Left kidney (tissue), 8 donors: Measurements from ENCODE around the gene STMND1. TPM values are rescaled to one million over a fixed set of nuclear protein-coding genes. Genes with fewer than 3 reads are reported as not detected.
"Not testable (repeated sequence)": the region's sequence is repeated elsewhere in the genome, so short reads cannot be mapped to it uniquely, and the experiment has no call there.

ENCODE experiments used
- DNase-seq: peaks from one replicate; pipeline ENCODE4 v3.0.0-alpha.2; 2013
- long read RNA-seq, 8 donors: transcript quantifications; one replicate each; lab custom pipeline, GENCODE V29; 2026
- polyA plus RNA-seq: library from polyadenylated mRNA; unstranded; fragments of 120-200 nt; gene quantifications from one replicate; pipeline ENCODE4 v1.2.1, GENCODE V29; 2013; ENCODE audit not compliant: insufficient read length

Gene STMND1
- 0.90 TPM for polyA plus RNA-seq
- long read RNA-seq, donor 1 = 0 reads
- long read RNA-seq, donor 2 = 0 reads
- long read RNA-seq, donor 3 = 0 reads
- long read RNA-seq, donor 4 = 0 reads
- long read RNA-seq, donor 5 = 0 reads
- long read RNA-seq, donor 6 = 0 reads
- long read RNA-seq, donor 7 = 0 reads
- long read RNA-seq, donor 8 = 0 reads

GRCh38 chr6:17101422-17102257, at the start of gene STMND1:
Gene STMND1, plus strand, starts transcription at chr6:17102050. Its CDS starts 208 bp downstream, at chr6:17102258.
- DNase-seq = peak; percentile 73

- no peak for DNase-seq
Measured at GRCh38 chr6:17054647-17055046, 47.2 kb upstream of the STMND1 start.

GRCh38 chr6:17057322-17057721, 44.5 kb upstream of the STMND1 start:
- DNase-seq = no peak

GRCh38 chr6:17058550-17058949, 43.3 kb upstream of the STMND1 start:
- no peak for DNase-seq

- no peak for DNase-seq
Measured at GRCh38 chr6:17059022-17059421, 42.8 kb upstream of the STMND1 start.

GRCh38 chr6:17059850-17060249, 42.0 kb upstream of the STMND1 start:
- DNase-seq = no peak

GRCh38 chr6:17061097-17061496, 40.8 kb upstream of the STMND1 start:
- DNase-seq = no peak

GRCh38 chr6:17062871-17063440, 38.9 kb upstream of the STMND1 start:
- no peak for DNase-seq

GRCh38 chr6:17064975-17065374, 36.9 kb upstream of the STMND1 start:
- no peak for DNase-seq

- DNase-seq = no peak
Measured at GRCh38 chr6:17066610-17067009, 35.2 kb upstream of the STMND1 start.

- DNase-seq = not testable (repeated sequence)
Measured at GRCh38 chr6:17068972-17069371, 32.9 kb upstream of the STMND1 start.

- DNase-seq = not testable (repeated sequence)
Measured at GRCh38 chr6:17070400-17070799, 31.4 kb upstream of the STMND1 start.

- DNase-seq = not testable (repeated sequence)
Measured at GRCh38 chr6:17073596-17073995, 28.3 kb upstream of the STMND1 start.

GRCh38 chr6:17081273-17081672, 20.6 kb upstream of the STMND1 start:
- no peak for DNase-seq

GRCh38 chr6:17081860-17082508, 19.9 kb upstream of the STMND1 start:
- no peak for DNase-seq

GRCh38 chr6:17083397-17083796, 18.5 kb upstream of the STMND1 start:
- DNase-seq = no peak

- DNase-seq = peak; percentile 66
Measured at GRCh38 chr6:17086469-17086868, 15.4 kb upstream of the STMND1 start.

GRCh38 chr6:17088091-17088611, 13.7 kb upstream of the STMND1 start:
- no peak for DNase-seq

GRCh38 chr6:17091122-17091521, 10.7 kb upstream of the STMND1 start:
- DNase-seq = no peak

GRCh38 chr6:17093686-17094085, 8.2 kb upstream of the STMND1 start:
- no peak for DNase-seq

- no peak for DNase-seq
Measured at GRCh38 chr6:17096096-17096495, 5.8 kb upstream of the STMND1 start.

- DNase-seq = no peak
Measured at GRCh38 chr6:17096652-17097051, 5.2 kb upstream of the STMND1 start.

- DNase-seq = no peak
Measured at GRCh38 chr6:17097982-17098381, 3.9 kb upstream of the STMND1 start.
